Glutamatergic neuron (in vitro differentiated cells): ENCODE results near the gene N4BP2L1. TPM values are rescaled to one million over a fixed set of nuclear protein-coding genes. Genes with fewer than 3 reads are reported as not detected.

Experiments used
- DNase-seq: peaks from one replicate; pipeline ENCODE4 v3.0.0; 2022
- H3K27ac Mint-ChIP-seq: one replicate; pipeline ENCODE4 v1.8.0; 2020; ENCODE audit warnings: mild to moderate bottlenecking, mixed read lengths, inconsistent platforms; ENCODE audit not compliant: unreplicated experiment
- H3K27me3 Mint-ChIP-seq: one replicate; pipeline ENCODE4 v1.8.0; 2020; ENCODE audit warnings: mild to moderate bottlenecking, moderate library complexity, mixed read lengths, inconsistent platforms; ENCODE audit not compliant: unreplicated experiment
- H3K36me3 Mint-ChIP-seq: one replicate; pipeline ENCODE4 v1.8.0; 2020; ENCODE audit warnings: mild to moderate bottlenecking, mixed read lengths, inconsistent platforms; ENCODE audit not compliant: unreplicated experiment
- H3K4me1 Mint-ChIP-seq: one replicate; pipeline ENCODE4 v1.8.0; 2020; ENCODE audit warnings: mild to moderate bottlenecking, low read depth, mixed read lengths, inconsistent platforms; ENCODE audit not compliant: unreplicated experiment
- H3K4me3 Mint-ChIP-seq: one replicate; pipeline ENCODE4 v1.8.0; 2020; ENCODE audit warnings: mild to moderate bottlenecking, mixed read lengths, inconsistent platforms; ENCODE audit not compliant: unreplicated experiment
- H3K9me3 Mint-ChIP-seq: one replicate; pipeline ENCODE4 v1.8.0; 2020; ENCODE audit warnings: mild to moderate bottlenecking, moderate library complexity, mixed read lengths, inconsistent platforms; ENCODE audit not compliant: unreplicated experiment
- CTCF ChIP-seq: fragments of 200-600 bp; sonication (generic); IDR thresholded peaks from one replicate; pipeline ENCODE4 v1.5.0; 2021; ENCODE audit not compliant: partially characterized antibody, unreplicated experiment
- total RNA-seq: library from RNA; stranded (reverse); fragmentation: NEBNext Ultra II Directional; extraction: Animal tissue kit (Norgen Biotek cat#: 25700); gene quantifications from one replicate; pipeline ENCODE4 v1.2.1, GENCODE V29; 2021; ENCODE audit not compliant: unreplicated experiment

The N4BP2L1 gene
- total RNA-seq, 1 donor from 2014 or later, result 1.9 TPM

- H3K27ac Mint-ChIP-seq, result no peak overlapping the region
- H3K4me3 Mint-ChIP-seq, result no peak overlapping the region
- no peaks in the 10 kb centered on the region for H3K36me3 Mint-ChIP-seq
Measured at GRCh38 chr13:32403108-32403507, 24.8 kb downstream of the N4BP2L1 start.

GRCh38 chr13:32391101-32391619 lies 36.8 kb downstream of the N4BP2L1 start:
- Mint-ChIP-seq H3K4me1 (no peaks in the 10 kb centered on the region), H3K9me3 (no peaks in the 10 kb centered on the region), H3K27ac (no peak overlapping the region), H3K27me3 (peaks cover 2% of the 10 kb centered on the region), H3K36me3 (no peaks in the 10 kb centered on the region), H3K4me3 (no peak overlapping the region)
- DNase-seq, result no peak
- TF ChIP-seq CTCF, result no peak

More at GRCh38 chr13:32403108-32403507, 24.8 kb downstream of the N4BP2L1 start:
- H3K4me1 Mint-ChIP-seq, result no peaks in the 10 kb centered on the region
- no peak for DNase-seq
- TF ChIP-seq CTCF, result no peak
- no peaks in the 10 kb centered on the region for H3K27me3 Mint-ChIP-seq
- H3K9me3 Mint-ChIP-seq, result no peaks in the 10 kb centered on the region

GRCh38 chr13:32390484-32390883 lies 37.4 kb downstream of the N4BP2L1 start:
- no peak for DNase-seq
- Mint-ChIP-seq H3K27ac (no peak overlapping the region), H3K36me3 (no peaks in the 10 kb centered on the region), H3K4me1 (no peaks in the 10 kb centered on the region), H3K27me3 (peaks cover 2% of the 10 kb centered on the region), H3K9me3 (no peaks in the 10 kb centered on the region), H3K4me3 (no peak overlapping the region)
- TF ChIP-seq CTCF, result no peak

- no peak overlapping the region for H3K27ac Mint-ChIP-seq
- no peak for DNase-seq
- H3K4me3 Mint-ChIP-seq, result no peak overlapping the region
- peaks cover 2% of the 10 kb centered on the region for H3K27me3 Mint-ChIP-seq
- no peak for TF ChIP-seq CTCF
- H3K9me3 Mint-ChIP-seq, result no peaks in the 10 kb centered on the region
- no peaks in the 10 kb centered on the region for H3K4me1 Mint-ChIP-seq
- no peaks in the 10 kb centered on the region for H3K36me3 Mint-ChIP-seq
Measured at GRCh38 chr13:32390048-32390447, 37.9 kb downstream of the N4BP2L1 start.

GRCh38 chr13:32385410-32385809 lies 42.5 kb downstream of the N4BP2L1 start:
- Mint-ChIP-seq H3K4me3 (no peak overlapping the region), H3K4me1 (no peaks in the 10 kb centered on the region), H3K9me3 (no peaks in the 10 kb centered on the region), H3K27ac (no peak overlapping the region), H3K36me3 (no peaks in the 10 kb centered on the region), H3K27me3 (no peaks in the 10 kb centered on the region)
- TF ChIP-seq CTCF, result no peak
- DNase-seq, result no peak
